GM12891 (cell line): ENCODE measurements around the gene DNAAF3. TPM values are rescaled to one million over a fixed set of nuclear protein-coding genes. Genes with fewer than 3 reads are reported as not detected.
A peak's percentile ranks its signal among the peaks of the same experiment; 100 is the strongest.
"Not testable (repeated sequence)": the region's sequence is repeated elsewhere in the genome, so short reads cannot be mapped to it uniquely, and the experiment has no call there.

Experiments
- DNase-seq: peaks from one replicate; pipeline ENCODE4 v3.0.0; 2011; ENCODE audit warnings: low spot score; ENCODE audit not compliant: insufficient read length
- FAIRE-seq: peaks from 2 replicates; lab custom pipeline; 2011; peaks lifted over from hg19 to GRCh38; lab: Jason Lieb, UNC
- PAX5 ChIP-seq: IDR thresholded peaks from 2 replicates; pipeline ENCODE4 v1.6.1; 2011; ENCODE audit warnings: low read length, moderate library complexity, mild to moderate bottlenecking; ENCODE audit not compliant: insufficient read depth, severe bottlenecking
- POLR2A ChIP-seq: IDR thresholded peaks from 2 replicates; pipeline ENCODE4 v1.6.1; 2011; ENCODE audit warnings: low read depth, low read length, control low read depth
- POLR2AphosphoS5 ChIP-seq: IDR thresholded peaks from 2 replicates; pipeline ENCODE4 v1.6.1; 2011; ENCODE audit warnings: low read depth, low read length, control low read depth
- POU2F2 ChIP-seq: IDR thresholded peaks from 2 replicates; pipeline ENCODE4 v1.6.1; 2011; ENCODE audit warnings: low read depth, mild to moderate bottlenecking, control low read depth, low read length, moderate library complexity
- SPI1 ChIP-seq: IDR thresholded peaks from 2 replicates; pipeline ENCODE4 v1.6.1; 2011; ENCODE audit warnings: low read depth, low read length, control low read depth
- TAF1 ChIP-seq: IDR thresholded peaks from 2 replicates; pipeline ENCODE4 v1.6.1; 2011; ENCODE audit warnings: low read depth, low read length, control low read depth
- polyA plus RNA-seq: library from polyadenylated mRNA; unstranded; fragments of >200 nt; gene quantifications from one replicate; pipeline ENCODE4 v1.2.1, GENCODE V29; 2012; ENCODE audit warnings: low read depth, missing spikeins, inconsistent platforms; ENCODE audit not compliant: missing spikeins

The DNAAF3 gene
- polyA plus RNA-seq: not detected

DNA sequence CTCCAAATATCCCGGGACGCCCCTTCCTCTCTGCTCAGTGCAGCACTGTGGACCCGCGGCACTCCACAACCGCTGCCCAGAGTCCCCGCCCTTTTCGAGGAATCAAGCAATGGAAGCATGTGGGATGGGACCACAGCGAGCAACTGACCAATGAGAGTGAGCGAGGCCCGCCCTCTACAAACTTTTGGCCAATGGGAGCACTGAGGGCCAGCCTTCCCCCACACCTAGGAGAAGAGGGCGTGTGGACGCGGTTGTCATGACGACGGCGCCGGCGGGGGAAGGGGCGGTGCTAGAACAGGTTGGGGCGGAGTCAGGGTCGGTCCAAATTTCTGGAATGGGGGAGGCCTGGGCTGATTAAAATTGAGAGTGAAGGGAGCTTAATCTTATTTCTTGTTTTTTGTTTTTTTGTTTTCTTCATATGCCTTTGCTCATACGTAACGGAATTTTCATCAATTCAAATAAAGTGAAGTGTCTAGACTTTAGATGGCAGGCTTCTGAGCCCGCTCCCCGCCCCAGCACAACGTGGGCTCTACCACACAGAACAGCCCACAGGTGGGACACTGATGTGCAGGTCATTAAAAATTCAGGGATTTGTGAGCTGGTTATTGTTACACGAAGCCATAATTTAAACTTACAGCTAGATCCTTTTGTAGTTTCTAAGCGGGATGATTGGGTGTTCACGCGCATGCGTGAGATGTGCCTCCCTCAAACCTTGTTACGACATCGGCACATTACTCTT, at the start of gene DNAAF3:
DNAAF3 (minus strand) TSS at position 84 of the 739 bp plus-strand sequence. CDS start 200 bp downstream, outside the sequence.
- FAIRE-seq (no peak), DNase-seq (peak; percentile 93)
- TF ChIP-seq POLR2AphosphoS5 (no peak), PAX5 (no peak), POLR2A (no peak), SPI1 (no peak), POU2F2 (no peak), TAF1 (no peak)

DNA sequence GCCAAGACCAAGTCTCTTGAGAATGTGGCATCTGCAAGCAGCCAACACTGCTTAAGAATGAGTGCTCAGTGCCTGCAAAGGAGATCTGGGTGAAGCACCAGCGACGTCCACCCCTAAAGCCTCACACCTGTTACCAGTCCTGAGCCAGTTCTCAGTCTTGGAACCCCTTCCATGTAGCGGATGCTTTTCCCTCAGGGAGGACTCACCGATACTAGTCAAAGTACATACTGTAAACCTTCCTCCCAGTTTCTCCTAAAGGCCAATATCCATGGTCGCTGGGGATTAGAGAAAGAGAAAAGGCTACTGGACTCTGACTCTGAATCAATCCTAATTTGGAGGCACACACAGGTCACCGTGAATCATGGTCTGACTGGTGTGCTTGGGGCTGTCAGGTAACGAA, 47.1 kb upstream of the DNAAF3 start:
- TF ChIP-seq POLR2A (no peak), POU2F2 (no peak), PAX5 (no peak), TAF1 (no peak), SPI1 (no peak)
- FAIRE-seq (no peak), DNase-seq (no peak)

GRCh38 chr19:55212447-55212846, 46.0 kb upstream of the DNAAF3 start:
- DNase-seq (no peak), FAIRE-seq (no peak)
- TF ChIP-seq TAF1 (no peak), POLR2AphosphoS5 (no peak), POLR2A (no peak), PAX5 (no peak), POU2F2 (no peak), SPI1 (no peak)

DNA sequence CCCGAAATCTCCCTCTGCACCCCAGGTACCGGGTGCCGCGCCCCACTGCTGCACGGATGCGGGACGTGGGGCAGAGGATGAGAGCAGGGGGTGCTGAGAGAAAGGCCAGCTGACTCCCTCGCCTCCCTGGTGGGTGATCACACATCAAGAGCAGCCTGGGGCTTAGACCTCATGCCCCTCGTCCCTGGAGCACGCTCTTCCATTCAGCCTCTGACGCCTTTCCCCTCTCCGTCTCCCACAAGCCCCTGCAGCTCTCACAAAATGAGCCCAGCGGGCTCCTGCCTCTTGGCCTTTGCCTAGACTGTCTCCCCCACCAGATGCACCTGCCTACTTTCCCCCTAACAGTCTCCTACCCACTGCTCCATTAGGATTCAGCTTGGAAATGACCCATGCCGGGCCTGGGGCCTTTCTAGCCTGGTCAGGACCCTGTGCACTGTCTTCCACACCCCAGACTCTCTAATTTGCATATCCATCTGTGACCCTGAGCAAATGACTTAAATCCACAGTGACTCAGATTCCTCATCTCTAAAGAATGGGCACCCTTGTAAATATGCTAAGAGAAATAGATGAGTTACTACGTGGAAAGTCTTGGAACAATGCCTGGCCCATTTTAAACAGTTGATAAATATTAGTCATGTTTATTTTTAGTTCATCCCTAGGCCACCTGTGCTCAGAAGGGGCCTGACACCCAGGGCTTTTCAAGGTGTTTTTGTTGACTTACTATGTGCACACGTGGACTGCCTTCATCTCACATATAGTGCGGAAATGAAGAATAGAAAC, 43.5 kb upstream of the DNAAF3 start:
- FAIRE-seq: no peak

DNA sequence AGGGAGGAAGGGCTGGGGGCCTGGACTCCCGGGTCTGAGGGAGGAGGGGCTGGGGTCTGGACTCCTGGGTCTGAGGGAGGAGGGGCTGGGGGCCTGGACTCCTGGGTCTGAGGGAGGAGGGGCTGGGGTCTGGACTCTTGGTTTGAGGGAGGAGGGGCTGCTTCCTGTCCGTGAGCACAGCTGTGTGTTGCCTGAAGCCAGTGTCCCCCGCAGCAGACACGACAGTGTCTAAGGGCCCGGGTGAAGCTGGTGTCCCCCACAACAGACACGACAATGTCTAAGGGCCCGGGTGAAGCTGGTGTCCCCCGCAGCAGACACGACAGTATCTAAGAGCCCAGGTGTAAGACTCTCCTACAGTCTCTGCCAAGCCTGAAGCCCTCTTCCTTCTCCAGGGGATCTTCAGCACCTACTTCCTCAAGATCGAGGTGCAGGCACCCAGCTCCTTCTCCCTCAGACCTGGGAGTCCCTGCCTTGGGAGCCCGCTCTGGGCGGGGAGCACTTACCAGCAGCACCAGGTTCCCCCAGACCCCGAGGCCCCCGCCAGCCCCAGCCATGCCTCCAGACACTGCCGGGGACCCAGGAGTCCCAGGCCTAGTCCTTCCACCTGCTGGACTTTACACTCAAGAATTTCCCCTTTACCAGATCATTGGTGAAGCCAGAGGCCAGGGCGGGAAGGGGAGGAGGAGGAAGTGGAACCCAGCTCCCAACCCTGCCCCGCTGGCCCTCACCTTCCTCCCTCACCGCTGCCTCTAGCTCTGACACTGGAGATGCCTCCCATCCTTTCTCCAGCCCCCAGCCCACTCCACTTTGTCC, 42.7 kb upstream of the DNAAF3 start, which contains the start of gene PTPRH:
PTPRH (minus strand) TSS at position 622 of the 813 bp plus-strand sequence; CDS start at position 554, 68 bp downstream.
- no peak for TF ChIP-seq POLR2AphosphoS5
- no peak for TF ChIP-seq PAX5
- no peak for TF ChIP-seq POLR2A
- TF ChIP-seq SPI1: no peak
- TF ChIP-seq TAF1: no peak
- TF ChIP-seq POU2F2: no peak
- DNase-seq (no peak), FAIRE-seq (no peak)

More for the DNA sequence above, 43.5 kb upstream of the DNAAF3 start:
- no peak for TF ChIP-seq POLR2AphosphoS5
- TF ChIP-seq SPI1: no peak
- TF ChIP-seq PAX5: no peak
- TF ChIP-seq POU2F2: no peak
- no peak for TF ChIP-seq POLR2A
- TF ChIP-seq TAF1: no peak
- DNase-seq: no peak

DNA sequence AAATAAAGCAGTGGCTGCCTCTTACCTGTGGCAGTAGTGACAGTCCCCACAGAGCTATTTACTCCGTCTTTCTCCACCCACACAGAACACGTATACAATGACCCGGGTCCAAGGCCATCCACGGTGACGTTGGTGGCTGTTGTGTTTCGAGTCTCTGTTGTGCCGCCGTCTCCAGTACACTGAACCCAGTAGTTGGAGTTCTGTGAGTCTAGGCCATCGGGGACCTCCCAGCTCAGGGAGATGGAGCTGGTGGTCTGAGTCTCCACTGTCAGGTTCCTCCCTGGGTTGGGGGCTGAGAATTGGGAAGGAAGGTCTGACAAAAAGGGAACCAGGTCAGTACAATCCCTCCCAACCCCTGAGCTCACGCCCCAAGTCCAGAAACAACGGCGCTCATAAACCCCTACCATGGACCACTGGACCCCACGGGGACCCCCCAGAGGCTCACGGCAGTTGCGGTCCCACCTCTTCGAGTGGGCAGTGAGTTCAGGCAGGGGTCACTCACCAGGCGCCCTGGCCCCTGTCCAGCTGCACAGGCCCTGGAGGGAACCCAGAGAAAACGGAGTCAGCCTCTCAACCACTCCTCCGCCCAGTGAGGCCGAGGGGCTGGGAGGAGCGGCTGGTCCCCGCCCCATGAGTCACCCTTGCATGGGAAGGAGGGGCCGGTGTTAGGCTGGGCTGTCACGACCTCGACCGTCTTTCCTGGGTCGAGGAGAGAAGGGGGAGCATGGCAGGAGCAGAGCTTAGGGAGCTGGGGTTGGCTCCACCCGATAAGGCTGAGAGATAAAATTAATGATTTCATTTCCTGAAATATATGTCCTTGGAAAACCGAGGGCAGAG, 40.5 kb upstream of the DNAAF3 start:
- FAIRE-seq: no peak
- DNase-seq: no peak
- no peak for TF ChIP-seq POLR2A
- no peak for TF ChIP-seq POLR2AphosphoS5
- no peak for TF ChIP-seq POU2F2
- no peak for TF ChIP-seq TAF1
- TF ChIP-seq PAX5: no peak
- no peak for TF ChIP-seq SPI1

- DNase-seq, FAIRE-seq: not testable (repeated sequence)
Observed at GRCh38 chr19:55202199-55202598, 35.8 kb upstream of the DNAAF3 start.

- TF ChIP-seq POLR2A (no peak), PAX5 (no peak), TAF1 (no peak), POU2F2 (no peak), POLR2AphosphoS5 (no peak), SPI1 (no peak)
- DNase-seq (no peak), FAIRE-seq (no peak)
Observed at GRCh38 chr19:55199620-55200204, 33.3 kb upstream of the DNAAF3 start.

DNA sequence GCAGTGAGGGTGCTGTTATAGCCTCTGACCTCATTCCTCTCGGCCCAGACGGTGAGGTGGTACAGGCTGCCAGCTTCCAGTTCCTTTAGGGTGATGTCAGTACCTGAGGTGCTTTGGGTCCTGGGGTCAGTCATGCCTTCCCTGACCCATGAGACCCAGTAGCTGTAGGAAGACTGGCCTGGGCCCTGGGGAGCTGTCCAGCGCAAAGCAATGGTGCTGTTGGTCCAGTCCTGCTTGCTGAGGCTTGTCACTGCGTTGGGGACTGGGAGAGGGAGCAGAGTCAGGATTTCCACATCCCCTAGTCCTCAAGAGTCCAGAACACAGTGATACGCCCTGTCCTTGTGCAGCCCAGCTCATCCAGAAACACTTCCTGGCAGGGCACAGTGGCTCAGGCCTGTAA, 32.2 kb upstream of the DNAAF3 start:
- no peak for TF ChIP-seq POLR2A
- TF ChIP-seq PAX5: no peak
- no peak for TF ChIP-seq POLR2AphosphoS5
- no peak for TF ChIP-seq POU2F2
- no peak for TF ChIP-seq SPI1
- TF ChIP-seq TAF1: no peak
- DNase-seq: no peak
- no peak for FAIRE-seq
